Left ventricle myocardium inferior (tissue), 1 donor: ENCODE measurements around the gene IL17RE. TPM values are rescaled to one million over a fixed set of nuclear protein-coding genes. Genes with fewer than 3 reads are reported as not detected.
"Not testable (repeated sequence)": the region's sequence is repeated elsewhere in the genome, so short reads cannot be mapped to it uniquely, and the experiment has no call there.

Source experiments
- DNase-seq: peaks from one replicate; pipeline ENCODE4 v3.0.0-alpha.2; 2020
- H3K27ac ChIP-seq: fragments of 200-600 bp; replicated peaks from 2 replicates; pipeline ENCODE4 v1.8.0; 2021
- H3K27me3 ChIP-seq: fragments of 200-600 bp; 2 replicates; pipeline ENCODE4 v1.8.0; 2021; ENCODE audit warnings: low read depth
- H3K36me3 ChIP-seq: fragments of 200-600 bp; 2 replicates; pipeline ENCODE4 v1.8.0; 2021
- H3K4me1 ChIP-seq: fragments of 200-600 bp; 2 replicates; pipeline ENCODE4 v1.8.0; 2021
- H3K4me3 ChIP-seq: fragments of 200-600 bp; 2 replicates; pipeline ENCODE4 v1.8.0; 2021; ENCODE audit warnings: mild to moderate bottlenecking, moderate library complexity
- H3K9me3 ChIP-seq: fragments of 200-600 bp; replicated peaks from 2 replicates; pipeline ENCODE4 v1.8.0; 2021
- intact Hi-C: fragments of 100-400 bp; cut with micrococcal nuclease; formaldehyde crosslinking; loops from one replicate; pipeline ENCODE4 v1.11.0; 2022
- long read RNA-seq: library from polyadenylated mRNA; unstranded; transcript quantifications from one replicate; pipeline ENCODE4 v2.0.0, GENCODE V29; 2021
- total RNA-seq: library from RNA; stranded (reverse); fragmentation: NEBNext Ultra II Directional; extraction: Animal tissue kit (Norgen Biotek cat#: 25700); gene quantifications from one replicate; pipeline ENCODE4 v1.2.1, GENCODE V29; 2021
- TF ChIP-seq, protein P1 (sequence below): fragments of 200-600 bp; IDR thresholded peaks from 2 replicates; pipeline ENCODE4 v1.8.0; 2021; ENCODE audit warnings: antibody characterized with exemption, mild to moderate bottlenecking, borderline replicate concordance
- donor health status: DM: no; HTN: yes; CAD: no; lungs with severe emphysema.

The IL17RE gene, protein sequence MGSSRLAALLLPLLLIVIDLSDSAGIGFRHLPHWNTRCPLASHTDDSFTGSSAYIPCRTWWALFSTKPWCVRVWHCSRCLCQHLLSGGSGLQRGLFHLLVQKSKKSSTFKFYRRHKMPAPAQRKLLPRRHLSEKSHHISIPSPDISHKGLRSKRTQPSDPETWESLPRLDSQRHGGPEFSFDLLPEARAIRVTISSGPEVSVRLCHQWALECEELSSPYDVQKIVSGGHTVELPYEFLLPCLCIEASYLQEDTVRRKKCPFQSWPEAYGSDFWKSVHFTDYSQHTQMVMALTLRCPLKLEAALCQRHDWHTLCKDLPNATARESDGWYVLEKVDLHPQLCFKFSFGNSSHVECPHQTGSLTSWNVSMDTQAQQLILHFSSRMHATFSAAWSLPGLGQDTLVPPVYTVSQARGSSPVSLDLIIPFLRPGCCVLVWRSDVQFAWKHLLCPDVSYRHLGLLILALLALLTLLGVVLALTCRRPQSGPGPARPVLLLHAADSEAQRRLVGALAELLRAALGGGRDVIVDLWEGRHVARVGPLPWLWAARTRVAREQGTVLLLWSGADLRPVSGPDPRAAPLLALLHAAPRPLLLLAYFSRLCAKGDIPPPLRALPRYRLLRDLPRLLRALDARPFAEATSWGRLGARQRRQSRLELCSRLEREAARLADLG
- 0.58 TPM for total RNA-seq
- long read RNA-seq, result 0 reads

DNA sequence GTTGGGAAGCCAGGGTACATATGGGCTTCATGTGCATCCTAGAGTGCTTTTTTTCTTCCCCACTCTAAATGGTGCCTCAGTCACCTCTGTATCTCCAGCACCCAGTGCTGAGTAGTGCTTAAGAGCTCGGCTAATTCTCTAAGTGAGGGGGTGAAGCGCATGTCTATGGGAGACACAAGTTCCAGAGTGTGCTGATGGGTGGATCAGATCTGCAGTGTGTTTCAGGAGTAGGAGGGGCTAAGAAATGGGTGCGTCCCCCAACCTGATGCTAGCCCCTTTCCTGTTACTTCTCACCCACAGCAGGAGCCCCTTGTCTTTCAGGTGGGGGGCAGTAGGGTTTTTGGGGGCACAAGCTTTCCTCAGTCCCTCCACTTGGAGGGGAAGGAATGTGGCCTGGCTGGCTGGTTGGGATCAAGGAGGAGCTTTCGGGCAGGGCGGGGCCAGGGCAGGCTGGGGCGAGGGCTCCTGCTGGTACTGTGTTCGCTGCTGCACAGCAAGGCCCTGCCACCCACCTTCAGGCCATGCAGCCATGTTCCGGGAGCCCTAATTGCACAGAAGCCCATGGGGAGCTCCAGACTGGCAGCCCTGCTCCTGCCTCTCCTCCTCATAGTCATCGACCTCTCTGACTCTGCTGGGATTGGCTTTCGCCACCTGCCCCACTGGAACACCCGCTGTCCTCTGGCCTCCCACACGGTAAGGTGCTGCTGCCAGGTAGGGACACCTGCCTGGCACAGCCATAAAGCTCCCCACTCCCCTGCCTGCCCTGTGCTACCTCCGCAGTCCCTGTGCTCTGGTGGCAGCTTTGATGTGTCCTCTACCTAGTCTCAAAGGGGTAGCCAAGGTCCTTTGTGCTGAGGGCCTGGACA lies at the start of gene IL17RE:
TSS of gene IL17RE (plus strand) at position 477 of the 866 bp plus-strand sequence. CDS start at position 562, 85 bp downstream.
- no peaks in the 10 kb centered on the region for H3K27me3 ChIP-seq
- H3K4me1 ChIP-seq, result peaks cover 18% of the 10 kb centered on the region
- H3K27ac ChIP-seq, result peak within 1 kb of the TSS; percentile 56
- H3K9me3 ChIP-seq, result no peaks in the 10 kb centered on the region
- no peak for DNase-seq
- H3K36me3 ChIP-seq, result no peaks in the 10 kb centered on the region
- peak within 1 kb of the TSS; percentile 37 for H3K4me3 ChIP-seq
- TF ChIP-seq, protein P1, sequence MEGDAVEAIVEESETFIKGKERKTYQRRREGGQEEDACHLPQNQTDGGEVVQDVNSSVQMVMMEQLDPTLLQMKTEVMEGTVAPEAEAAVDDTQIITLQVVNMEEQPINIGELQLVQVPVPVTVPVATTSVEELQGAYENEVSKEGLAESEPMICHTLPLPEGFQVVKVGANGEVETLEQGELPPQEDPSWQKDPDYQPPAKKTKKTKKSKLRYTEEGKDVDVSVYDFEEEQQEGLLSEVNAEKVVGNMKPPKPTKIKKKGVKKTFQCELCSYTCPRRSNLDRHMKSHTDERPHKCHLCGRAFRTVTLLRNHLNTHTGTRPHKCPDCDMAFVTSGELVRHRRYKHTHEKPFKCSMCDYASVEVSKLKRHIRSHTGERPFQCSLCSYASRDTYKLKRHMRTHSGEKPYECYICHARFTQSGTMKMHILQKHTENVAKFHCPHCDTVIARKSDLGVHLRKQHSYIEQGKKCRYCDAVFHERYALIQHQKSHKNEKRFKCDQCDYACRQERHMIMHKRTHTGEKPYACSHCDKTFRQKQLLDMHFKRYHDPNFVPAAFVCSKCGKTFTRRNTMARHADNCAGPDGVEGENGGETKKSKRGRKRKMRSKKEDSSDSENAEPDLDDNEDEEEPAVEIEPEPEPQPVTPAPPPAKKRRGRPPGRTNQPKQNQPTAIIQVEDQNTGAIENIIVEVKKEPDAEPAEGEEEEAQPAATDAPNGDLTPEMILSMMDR, result no peak
- intact Hi-C loops, result no loop called here

DNA sequence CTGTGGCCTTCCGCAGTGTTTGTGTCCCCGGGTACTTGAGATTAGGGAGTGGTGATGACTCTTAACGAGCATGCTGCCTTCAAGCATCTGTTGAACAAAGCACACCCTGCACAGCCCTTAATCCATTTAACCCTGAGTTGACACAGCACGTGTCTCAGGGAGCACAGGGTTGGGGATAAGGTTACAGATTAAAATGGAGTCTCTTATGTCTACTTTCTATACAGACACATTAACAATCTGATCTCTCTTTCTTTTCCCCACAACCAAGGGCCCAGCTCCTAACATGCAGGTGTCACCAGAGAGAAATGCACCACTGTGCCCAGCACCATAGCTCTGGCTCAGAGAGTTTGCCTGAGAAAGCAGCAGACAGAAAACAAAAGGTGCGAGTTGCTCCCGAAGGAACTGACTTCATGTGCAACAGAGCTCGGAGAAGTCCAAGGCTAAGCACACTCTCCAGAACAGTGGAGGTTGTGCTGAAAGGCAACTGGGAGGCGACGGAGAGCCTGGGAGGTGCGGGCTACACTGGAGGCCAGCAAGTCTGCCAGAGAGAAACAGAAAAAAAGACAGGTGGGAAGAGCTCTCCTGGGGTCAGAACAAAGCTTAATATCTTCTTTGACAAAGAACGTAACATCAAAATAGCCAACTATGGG lies 48.2 kb upstream of the IL17RE start:
- H3K36me3 ChIP-seq, intact Hi-C loops, DNase-seq, H3K27me3 ChIP-seq, H3K9me3 ChIP-seq, H3K27ac ChIP-seq, H3K4me1 ChIP-seq, H3K4me3 ChIP-seq: not testable (repeated sequence)

DNA sequence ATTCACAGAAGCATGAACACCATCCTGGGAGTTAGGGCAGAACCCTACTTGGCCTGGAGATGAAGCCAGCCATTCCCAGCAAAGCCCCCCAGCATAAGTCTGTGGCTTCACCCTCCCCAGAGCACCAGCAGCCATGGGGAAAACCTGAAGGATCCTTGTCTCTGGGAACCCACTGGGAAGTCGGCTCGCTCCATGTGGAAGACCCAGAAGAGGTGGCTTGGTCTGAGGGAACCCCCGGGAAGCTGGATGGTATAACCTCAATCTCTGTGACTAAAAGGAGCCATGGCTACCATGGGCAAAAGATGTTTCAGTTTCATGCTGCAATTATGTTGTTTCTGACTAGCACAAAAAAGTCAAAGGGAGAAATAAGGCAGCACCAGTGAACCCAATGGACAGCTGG lies 47.1 kb upstream of the IL17RE start:
- Histone ChIP-seq H3K4me3 (no peak overlapping the region), H3K27me3 (no peaks in the 10 kb centered on the region), H3K36me3 (no peaks in the 10 kb centered on the region), H3K27ac (no peak overlapping the region), H3K4me1 (no peaks in the 10 kb centered on the region), H3K9me3 (no peaks in the 10 kb centered on the region)
- DNase-seq, result no peak
- intact Hi-C loops, result no loop called here
- TF ChIP-seq, protein P1, result no peak

DNA sequence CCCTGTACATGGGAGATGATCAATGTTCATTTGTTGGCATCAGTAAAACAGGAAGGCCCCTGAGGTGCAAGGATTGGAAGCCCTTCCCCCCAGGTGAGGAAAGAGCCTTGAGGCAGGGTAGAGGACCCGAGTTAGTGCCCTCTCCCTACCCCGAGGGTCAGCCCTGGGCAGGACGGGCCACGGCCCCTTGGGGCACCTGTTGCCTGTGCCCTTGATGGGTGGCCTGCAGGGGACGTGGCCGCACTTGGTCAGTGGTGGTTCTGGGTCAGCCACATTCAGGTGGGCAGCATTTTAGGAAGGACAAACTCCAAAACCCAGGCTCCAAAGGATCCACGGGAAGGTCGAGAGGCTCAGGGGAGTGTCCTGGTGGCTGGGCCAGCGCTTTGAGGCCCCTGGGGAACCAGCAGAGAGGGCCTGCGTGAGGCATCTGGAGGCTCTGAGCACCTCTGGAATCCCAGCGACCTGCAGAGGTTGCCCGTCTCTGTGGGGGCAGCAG lies 43.1 kb upstream of the IL17RE start:
- H3K27ac ChIP-seq, result no peak overlapping the region
- TF ChIP-seq, protein P1, result no peak
- H3K36me3 ChIP-seq, result no peaks in the 10 kb centered on the region
- H3K9me3 ChIP-seq, result no peaks in the 10 kb centered on the region
- intact Hi-C loops, result no loop called here
- no peak overlapping the region for H3K4me3 ChIP-seq
- H3K4me1 ChIP-seq, result peaks cover 17% of the 10 kb centered on the region
- DNase-seq, result no peak
- H3K27me3 ChIP-seq, result no peaks in the 10 kb centered on the region

DNA sequence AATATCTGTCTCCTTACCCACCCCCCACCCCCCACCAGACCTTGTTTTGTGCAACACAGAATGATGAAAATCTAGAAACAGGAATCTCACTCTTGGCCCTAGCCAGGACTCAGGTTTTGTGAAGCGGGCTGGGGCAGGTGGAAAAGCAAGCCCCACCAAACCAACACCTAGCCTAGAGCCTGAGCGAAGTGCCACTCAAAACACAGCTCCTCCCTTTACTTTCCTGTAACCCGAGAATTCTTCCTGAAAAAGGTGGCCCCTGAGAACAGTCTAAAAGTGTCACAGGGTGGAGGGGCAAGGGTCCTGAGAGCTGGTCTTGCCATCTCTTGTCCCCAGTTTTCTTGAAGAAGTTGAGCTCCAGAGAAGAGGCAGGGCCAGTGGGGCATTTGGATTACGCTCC lies 41.4 kb upstream of the IL17RE start:
- no peak overlapping the region for H3K27ac ChIP-seq
- H3K36me3 ChIP-seq, result no peaks in the 10 kb centered on the region
- H3K9me3 ChIP-seq, result no peaks in the 10 kb centered on the region
- intact Hi-C loops, result no loop called here
- H3K4me1 ChIP-seq, result peaks cover 23% of the 10 kb centered on the region
- H3K4me3 ChIP-seq, result no peak overlapping the region
- DNase-seq, result no peak
- TF ChIP-seq, protein P1, result no peak
- H3K27me3 ChIP-seq, result no peaks in the 10 kb centered on the region
